Measurements from ENCODE around the gene SIGLEC14.

GRCh38 chr19:51607077-51607476, 39.5 kb downstream of the SIGLEC14 start:
- TF ChIP-seq POLR2A (IDR thresholded peaks at IDR 0.05) (no peak), CTCF (IDR thresholded peaks at IDR 0.05) (no peak)
